RPMI7951 (cell line): ENCODE measurements around the gene TUBGCP5. TPM values are rescaled to one million over a fixed set of nuclear protein-coding genes. Genes with fewer than 3 reads are reported as not detected.
A peak's percentile ranks its signal among the peaks of the same experiment; 100 is the strongest.
"Not testable (repeated sequence)": the region's sequence is repeated elsewhere in the genome, so short reads cannot be mapped to it uniquely, and the experiment has no call there.

Experiments
- DNase-seq: peaks from one replicate; pipeline ENCODE4 v3.0.0-alpha.2; 2012; ENCODE audit warnings: low read depth
- total RNA-seq: library from RNA; depleted of rRNA; stranded (reverse); fragments of >200 nt; shearing (Covaris generic); gene quantifications from 2 replicates; pipeline ENCODE4 v1.2.3, GENCODE V29; 2014

The TUBGCP5 gene
- total RNA-seq, 1 experiment from 2014 or later: 21.9 TPM

DNA sequence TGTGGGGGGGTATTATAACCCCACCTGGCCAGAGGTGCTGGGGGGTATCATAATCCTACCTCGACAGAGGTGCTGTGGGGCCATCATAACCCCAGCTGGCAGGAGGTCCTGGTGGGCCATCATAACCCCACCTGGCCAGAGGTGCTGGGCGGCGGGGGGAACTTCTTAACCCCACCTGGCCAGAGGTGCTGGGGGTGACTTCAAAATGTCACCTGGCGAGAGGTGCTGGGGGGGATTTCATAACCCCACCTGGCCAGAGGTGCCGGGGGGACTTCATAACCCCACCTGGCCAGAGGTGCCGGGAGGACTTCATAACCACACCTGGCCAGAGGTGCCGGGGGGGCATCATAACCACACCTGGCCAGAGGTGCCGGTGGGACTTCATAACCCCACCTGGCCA, 2.4 kb upstream of the TUBGCP5 start:
- not testable (repeated sequence) for DNase-seq

DNA sequence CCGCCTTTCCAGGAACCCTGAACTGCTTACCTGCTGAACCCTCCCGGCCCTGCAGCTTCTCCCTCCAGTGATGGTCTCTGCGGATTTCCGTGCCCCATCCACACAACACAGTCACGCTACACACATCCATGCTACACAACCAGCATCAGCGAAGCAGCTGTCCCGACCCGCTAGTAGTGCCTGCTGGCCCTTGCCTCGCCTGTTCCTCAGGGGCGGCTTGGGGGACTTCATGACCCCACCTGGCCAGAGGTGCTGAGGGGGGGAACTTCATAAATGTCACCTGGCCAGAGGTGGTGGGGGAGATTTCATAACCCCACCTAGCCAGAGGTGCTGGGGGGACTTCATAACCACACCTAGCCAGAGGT, 530 bp upstream of the TUBGCP5 start:
- DNase-seq: no peak

DNA sequence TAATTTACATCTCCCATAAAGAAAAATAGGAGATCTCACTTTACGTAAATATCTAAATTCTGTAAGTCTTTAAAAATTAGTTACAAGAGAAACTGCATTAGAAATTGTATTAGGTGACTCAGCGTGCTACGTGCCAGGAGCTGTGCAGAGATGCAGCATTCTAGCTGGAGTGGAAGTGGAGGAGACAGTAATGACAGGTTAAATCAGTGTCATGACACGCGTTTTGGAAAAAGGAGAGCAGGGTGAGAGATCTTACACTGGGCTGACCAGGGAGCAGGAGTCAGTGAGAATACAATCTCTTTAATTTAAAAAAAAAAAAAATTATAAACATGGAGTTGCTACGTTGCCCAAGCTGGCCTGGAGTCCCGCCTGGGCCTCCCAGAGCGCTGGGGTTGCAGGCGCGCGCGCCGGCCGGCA, 635 bp downstream of the TUBGCP5 start:
- no peak for DNase-seq

DNA sequence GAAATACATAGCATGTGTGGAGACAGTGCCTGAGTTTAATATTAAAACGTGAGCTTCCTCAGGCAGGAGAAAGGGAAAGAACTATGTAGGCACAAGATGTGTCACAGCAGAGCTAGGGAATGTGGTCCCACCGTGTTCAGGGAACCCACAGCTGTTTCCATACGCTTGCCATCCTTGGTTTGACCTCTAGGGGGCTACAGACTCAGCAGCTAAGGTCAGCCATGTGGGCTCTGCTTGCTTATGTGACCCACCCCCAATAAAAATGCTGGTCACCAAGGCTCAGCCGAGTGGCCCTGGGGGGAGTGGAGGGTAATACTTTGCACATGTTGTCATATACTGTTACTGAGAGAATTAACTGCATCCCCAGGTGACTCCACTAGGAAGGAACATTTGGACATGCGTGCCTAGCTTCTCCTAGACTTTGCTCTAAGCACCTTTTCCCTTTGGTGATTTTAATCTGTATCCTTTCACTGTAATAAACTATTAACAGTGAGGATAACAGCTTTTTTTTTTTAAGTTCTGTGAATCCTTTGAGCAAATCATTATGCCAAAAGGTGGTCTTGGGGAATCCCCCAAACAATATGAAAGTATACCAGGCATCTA, 3.3 kb downstream of the TUBGCP5 start:
- DNase-seq: peak; percentile 70

DNA sequence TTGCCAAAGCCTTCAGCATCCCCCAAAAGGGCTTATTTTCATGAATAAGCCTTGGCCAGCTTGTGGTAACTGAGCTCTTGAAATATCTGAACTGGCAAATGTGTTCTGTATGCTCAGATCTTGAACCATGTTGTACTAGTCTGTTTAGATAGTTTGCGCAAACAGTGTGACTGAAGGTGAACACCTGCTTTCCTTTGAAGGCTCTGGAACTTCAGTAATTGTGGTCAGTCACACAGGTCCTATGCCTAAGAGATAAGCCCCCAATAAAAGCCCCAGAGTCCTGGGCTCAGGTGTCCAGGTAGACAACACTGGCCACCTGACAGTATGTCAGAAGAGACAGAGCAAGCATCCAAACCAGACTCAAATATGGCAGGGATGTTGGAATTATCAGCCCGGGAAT, 5.4 kb downstream of the TUBGCP5 start:
- no peak for DNase-seq

DNA sequence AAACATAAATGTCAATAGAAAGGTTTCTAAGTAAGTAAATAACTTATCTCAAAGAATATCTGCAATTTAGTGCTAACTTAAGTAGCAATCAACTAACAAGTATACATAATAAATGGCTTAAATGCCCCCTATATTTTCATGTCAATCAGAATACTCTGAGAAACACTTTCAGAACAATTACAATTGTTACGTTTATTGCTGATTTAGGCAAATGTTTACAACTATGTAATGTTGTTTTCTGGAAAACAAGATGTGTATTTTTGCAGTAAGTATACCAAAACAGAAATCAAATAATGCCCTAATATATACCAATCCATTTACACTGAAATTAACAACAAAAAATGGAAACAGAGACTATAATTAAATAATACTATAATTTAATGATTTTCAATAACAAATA, 13.2 kb downstream of the TUBGCP5 start:
- DNase-seq: no peak

DNA sequence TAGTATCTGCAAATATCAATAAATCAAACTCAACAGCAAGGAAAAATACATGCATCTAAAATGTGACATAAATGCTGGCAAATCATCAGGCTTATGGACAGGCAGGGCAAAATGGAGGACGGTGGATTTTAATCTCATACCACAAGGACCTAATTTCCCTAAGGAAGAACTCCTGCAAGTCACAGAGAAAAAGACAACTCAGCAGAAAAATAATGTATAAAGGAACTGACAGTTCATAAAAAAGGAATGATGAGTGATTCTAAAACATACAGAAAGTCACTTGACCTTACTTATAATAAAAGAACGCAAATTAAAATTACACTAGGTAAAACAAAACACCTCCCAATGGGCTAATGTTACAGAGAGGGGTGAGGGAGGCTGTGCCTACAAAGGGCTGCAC, 17.2 kb downstream of the TUBGCP5 start:
- DNase-seq: no peak

DNA sequence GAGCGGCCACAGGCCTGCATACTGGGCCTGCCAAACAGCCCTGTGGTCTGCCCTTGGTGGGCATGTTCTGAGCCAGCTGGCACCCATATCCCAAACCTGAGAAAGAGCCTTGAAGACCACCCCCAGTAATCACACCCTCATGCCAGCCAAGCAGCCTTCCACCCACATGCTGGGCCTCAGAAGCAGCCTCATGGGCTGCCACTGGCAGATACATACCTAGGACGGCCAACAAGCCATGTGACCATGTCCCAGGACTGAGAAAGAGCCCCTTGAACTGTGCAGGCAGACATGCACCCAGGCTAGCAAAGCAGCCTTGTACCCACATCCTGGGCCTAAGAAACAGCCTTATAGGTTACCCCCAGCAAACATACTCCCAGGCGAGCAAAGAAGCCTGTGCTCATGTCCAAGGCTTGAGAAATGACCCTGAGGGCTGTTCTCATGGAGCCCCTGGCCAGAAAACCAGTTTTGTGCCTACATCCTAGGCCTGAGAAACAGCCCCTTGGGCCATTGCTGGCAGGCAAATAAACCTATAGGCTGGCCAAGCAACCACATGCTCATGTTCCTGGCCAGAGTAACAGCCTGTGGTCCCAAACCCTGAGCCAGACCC, 24.9 kb downstream of the TUBGCP5 start:
- no peak for DNase-seq

DNA sequence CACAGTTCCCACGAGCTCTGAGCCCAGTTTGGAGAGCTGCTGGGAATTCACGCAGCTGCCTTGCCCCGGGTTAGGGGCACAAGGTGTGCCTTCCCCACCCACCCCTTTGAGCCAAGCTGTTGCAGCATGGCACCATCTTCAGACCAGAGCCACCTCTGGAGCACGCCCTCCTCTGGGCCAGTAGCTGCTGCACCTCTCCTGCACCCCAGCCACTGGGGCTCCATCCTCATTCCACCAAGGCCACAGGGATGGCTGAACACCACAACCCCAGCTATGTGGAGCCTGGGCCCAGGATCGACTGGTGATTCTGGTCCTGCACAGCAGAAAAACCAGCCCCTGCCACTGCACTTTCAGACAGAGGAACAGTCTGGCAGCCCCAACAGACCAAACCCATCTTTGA, 25.7 kb downstream of the TUBGCP5 start:
- no peak for DNase-seq

DNA sequence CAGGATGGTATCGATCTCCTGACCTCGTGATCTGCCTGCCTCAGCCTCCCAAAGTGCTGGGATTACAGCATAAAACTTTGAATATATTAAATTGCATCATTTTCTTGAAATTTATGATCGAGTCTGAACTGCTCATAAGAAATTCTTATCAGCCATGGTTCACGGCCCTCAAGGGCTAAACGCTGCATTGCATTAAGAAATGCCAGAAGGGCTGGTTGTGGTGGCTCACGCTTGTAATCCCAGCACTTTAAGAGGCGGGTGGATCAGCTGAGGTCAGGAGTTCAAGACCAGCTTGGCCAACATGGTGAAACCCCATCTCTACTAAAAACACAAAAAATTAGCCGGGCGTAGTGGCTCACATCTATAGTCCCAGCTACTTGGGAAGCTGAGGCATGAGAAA, 26.8 kb downstream of the TUBGCP5 start:
- not testable (repeated sequence) for DNase-seq

DNA sequence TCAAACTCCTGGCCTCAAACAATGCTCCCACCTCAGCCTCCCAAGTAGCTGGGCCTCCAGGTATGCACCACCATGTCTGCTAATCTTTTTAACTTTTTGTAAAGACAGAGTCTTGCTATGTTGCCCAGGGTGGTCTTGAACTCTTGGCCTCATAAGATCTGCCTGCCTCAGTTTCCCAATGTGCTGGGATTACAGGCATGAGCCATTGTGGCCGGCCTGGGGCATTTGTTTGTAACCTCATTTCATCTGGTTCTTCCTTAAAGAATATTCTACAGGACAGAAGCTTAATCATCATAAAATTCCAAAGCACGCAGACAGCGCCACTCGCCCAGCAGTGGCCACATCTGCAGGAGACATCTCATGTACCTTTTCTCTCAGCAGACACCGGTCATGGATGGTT, 35.6 kb downstream of the TUBGCP5 start:
- DNase-seq: no peak

DNA sequence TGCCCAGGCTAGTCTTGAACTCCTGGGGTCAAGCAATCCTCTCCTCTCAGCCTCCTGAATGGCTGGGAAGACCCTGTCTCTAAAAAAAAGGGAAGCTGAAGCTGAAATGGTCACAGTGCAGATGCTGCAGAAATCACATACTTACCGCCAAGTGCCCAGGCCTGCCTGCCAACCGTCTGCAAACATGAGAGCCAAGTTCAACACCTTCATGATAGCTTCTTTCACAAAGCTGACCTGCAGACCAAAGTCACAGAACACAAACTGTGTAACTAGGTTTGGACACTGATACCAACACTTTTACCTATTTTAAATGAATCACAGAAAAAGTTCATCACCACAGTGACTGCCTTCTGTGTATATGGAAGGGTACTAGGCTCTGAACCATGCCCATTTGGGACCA, 36.4 kb downstream of the TUBGCP5 start:
- DNase-seq: no peak

DNA sequence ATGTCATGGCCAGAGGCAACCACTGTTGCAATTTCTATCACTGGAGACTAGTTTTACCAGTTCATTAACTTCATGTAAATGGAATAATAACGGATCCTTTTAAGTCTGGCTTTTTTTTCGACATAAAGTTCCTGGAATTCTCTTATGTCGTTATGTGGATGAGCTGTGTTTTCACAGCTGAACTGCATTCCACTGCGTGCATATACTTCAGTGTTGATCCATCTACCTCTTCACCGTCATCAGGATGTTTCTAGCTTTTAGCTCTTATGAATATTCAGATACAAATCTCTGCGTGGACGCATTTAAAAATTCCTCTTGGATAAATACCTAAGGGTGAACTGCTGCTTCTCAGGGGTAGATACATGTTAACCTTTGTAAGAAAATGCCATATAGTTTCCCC, 43.6 kb downstream of the TUBGCP5 start:
- no peak for DNase-seq

DNA sequence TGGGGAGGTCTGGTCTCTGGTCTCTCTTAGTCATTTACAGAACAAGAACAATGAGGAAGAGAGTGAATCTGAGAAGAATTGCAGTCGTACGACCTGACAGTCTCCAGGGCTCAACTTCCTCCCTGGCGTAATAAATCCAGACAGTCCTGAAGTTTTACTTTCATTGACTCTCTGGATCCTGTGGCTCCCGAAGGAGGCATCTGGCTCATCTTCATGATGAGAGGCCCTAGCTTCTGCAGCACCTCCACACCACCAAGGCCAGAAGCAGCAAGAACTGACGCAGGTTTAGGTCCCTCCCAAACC, 47.4 kb downstream of the TUBGCP5 start:
- no peak for DNase-seq

DNA sequence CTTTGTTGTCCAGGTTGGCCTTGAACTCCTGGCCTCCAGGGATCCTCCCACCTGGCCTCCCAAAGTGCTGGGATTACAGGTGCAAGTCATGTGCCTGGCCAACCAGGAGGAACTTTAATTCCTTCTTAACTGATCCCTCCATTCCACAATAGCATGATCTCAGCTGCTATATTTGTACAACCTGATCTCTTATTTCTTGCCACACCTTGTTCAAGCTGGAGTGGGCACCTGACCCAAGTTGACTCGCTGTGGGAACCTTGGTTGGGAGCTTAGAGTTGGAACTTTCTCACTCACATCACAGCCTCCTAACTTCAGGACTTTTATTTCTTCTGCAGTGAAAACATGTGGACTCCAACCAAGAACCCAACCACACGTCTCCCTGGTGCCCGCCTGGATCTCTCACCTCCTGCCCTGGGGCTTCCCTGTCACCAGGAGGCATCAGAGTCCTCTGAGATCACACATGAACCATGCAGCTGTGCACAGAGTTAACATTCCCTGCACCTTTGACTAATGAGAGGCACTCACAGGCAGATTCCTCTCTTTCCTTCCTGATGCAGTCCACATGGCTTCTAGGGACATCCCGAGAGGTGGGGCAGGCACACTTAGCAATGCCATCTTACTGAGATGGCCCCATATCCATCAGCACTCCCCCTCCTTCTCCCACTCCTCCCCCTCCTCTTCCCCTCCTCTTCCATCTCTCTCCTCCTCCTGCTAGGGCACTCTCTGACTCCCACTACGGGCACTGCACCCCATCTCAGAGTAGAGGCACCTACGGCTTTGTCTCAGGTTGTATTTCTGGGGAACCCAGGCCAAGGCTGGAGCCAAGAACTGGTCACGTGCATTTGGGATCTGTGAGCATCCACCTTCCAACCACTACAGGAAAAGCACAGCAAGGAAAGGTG, 49.5 kb downstream of the TUBGCP5 start:
- DNase-seq: peak; percentile 41

DNA sequence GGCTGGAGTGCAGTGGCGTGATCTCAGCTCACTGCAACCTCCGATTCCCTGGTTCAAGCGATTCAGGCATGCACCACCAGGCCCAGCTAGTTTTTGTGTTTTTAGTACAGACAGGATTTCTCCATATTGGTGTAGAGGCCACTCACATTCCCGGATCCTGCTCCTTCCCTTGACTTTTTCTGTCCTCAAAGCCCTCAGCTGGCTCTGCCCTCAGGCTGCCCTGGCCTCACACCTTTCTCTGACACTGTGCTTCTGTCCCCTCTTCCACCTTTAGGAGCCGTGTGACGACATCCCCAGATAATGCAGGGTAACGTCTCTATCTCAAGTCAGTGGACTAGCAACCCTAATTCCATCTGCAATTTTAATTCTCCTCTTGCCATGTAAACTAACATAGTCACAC, 50.6 kb downstream of the TUBGCP5 start:
- no peak for DNase-seq

DNA sequence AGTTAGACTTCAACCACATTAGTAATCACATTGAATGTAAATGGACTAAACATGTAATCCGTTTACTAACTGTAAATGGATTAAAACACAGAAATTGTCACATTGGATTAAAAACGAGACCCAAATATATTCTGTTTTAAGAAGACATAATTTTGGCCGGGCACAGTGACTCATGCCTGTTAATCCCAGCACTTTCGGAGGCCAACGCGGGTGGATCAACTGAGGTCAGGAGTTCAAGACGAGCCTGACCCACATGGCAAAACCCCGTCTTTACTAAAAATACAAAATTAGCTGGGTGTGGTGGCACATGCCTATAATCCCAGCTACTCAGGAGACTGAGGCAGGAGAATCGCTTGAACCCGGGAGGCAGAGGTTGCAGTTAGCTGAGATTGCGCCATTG, 57.4 kb downstream of the TUBGCP5 start:
- not testable (repeated sequence) for DNase-seq

DNA sequence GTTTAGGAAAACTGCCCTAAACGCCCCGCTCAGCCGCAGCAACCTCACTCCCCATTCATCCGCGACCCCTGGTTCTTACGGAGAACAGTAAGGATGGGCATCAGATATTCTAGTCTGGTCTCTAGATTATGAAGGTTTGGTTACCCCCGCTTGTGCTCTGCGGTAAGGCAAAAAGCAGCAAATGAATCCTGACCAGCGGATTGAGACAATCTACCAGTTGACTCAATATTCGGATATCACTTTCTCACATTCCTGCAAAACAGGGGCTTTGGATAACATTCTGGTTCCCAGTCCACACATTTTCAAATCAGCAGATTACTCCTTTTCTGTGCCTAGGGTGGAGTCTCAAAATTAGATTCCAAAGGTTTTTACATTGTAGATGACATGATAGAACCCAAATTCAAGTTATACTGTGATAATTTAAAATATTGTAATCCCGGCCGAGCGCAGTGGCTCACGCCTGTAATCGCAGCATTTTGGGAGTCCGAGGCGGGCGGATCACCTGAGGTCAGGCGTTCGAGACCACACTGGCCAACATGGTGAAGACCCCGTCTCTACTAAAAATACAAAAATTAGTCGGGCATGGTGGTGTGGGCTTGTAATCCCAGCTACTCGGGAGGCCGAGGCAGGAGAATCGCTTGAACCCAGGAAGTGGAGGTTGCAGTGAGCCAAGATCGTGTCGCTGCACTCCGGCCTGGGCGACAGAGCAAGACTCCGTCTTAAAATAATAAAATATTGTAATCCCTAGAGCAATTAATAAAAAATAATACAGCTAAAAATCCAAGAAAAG, 58.1 kb downstream of the TUBGCP5 start:
- DNase-seq: no peak

DNA sequence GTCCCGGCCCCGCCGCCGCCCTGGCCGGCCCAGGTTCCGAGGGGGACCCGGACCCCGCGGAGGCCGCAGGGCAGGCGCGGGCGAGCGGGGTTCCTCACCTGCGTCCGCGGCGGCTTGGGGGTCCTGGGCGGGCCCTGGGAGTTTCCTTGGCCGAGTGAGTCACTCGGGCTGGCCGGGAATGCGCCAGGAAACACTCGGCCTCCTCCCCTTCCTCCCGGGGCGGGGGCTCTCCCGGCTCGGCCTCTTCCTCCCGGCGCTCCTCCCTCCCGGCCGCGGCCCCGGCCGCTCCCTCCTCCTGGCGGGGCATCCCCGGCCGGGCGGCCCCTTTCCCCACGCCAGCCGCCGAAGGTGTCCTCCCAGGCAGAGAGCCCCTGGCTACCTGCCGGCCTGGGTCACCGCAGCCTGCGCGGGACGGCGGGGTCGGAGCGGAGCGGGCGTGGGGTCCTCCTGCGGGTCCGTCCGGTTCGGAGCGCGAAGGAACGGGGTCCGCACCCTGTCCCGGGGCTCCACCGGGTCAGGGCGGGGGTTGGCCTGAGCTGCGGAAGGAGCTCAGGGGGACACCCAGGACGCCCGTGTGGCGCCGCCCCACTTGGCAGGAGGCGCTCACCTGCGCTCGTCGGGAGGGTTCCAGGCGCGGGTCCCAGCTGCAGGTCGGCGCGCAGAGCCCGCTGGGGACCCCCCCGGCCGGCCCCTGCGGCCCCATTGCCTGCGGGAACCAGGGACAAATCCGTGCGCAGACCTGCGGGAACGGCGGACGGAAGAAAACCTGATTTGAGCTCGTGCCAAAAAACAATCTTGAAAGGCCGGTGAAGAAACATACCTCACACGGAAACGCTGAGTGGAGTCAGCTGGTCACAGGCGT, 58.9 kb downstream of the TUBGCP5 start, which contains the start of gene CYFIP1:
TSS of gene CYFIP1 (minus strand) at position 180 of the 862 bp plus-strand sequence. CDS start 33,083 bp downstream, outside the sequence.
- peak; percentile 88 for DNase-seq

DNA sequence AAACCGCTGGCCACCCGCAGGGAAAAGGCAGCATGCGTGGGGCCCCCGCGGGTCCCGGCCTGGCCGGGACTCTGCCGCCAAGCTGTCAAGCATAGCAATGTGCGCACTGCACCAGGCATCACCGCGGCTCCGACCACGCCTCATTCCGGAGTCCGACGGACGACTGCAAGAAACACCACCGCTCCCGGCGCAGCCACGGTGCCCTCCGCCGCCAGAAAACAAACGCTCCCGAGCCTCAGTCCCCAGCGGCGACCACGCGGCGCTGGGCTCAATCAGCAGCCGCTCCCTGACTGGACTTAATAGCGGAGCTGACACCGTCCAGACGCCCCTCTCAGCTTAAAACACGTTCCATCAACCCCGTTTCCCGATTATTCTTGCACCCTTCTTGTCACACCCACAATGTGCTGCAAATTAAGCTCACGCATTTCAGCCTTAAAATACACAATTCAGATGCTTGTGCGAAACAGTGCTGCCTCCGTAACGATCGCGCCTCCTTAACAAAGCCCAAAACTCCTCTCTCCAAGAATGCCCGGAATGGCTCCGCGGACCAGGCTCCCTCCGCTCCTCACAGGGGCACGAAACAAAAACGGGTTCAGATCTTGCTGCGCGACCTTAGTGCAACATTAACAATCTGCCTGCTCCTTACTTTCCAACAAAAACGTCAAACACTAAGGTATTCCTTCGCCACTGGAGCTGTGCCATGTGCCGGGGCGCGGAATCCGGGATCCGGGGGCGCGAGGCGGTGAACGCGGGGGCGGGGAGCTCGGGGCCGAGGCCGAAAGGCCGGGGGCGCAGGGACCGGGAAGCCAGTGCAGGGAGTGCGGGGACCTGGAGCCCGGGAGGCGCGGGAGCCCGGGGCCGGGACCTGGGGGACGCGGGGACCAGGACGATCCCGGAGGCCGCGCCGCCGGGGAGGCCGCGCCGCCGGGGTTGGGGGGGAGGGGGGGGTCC, 59.9 kb downstream of the TUBGCP5 start:
- peak; percentile 61 for DNase-seq
